ENCODE results near the gene GSK3B.

The GSK3B gene

GRCh38 chr3:120129718-120130513 lies 35.7 kb upstream of the GSK3B start:
- TF ChIP-seq CTCF (IDR thresholded peaks at IDR 0.05; ENCODE audit: extremely low read depth, missing control alignments) = no peak
- no peak for DNase-seq (ENCODE audit: low spot score)

DNA sequence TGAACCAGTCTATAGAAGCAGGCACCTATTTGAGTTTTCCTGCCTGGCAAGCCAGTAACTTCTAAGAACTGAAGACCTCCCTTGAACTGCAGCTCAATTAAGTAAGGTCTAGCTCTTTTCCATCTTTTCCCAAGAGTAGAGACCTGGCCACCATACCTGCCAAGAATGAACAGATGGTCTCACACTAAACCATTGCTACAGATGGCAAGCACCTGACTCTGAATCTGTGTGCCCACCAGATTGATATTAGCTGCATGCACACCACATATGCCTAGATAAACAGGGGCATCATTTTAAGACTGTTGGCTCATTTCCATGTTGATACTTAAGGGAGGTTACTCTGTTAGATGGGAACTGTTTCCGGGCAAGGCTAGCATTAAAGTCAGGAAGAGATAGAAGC lies 34.8 kb upstream of the GSK3B start:
- DNase-seq (ENCODE audit: low spot score) = no peak
- TF ChIP-seq CTCF (IDR thresholded peaks at IDR 0.05; ENCODE audit: extremely low read depth, missing control alignments) = no peak

DNA sequence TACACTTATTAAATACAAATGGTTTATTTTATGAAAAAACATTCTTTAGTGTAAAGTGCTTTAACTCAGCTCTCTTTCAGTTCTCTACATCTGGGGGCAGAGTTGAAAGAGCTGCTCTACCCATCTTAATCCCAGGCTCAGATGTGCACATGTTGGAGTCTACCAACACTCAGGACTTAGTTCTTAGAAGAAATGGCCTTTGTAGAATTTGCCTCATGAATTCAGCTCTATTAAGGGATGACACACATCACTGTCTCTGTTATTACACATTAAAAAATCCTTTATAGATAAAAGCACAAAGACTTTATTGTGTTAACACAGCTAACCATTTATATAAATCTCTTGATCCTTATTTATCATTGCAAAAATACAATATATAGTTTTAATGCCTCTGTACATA lies 31.7 kb upstream of the GSK3B start:
- DNase-seq (ENCODE audit: low spot score) = no peak
- TF ChIP-seq CTCF (IDR thresholded peaks at IDR 0.05; ENCODE audit: extremely low read depth, missing control alignments) = no peak

GRCh38 chr3:120119846-120120510 lies 25.7 kb upstream of the GSK3B start:
- DNase-seq (ENCODE audit: low spot score) = no peak

DNA sequence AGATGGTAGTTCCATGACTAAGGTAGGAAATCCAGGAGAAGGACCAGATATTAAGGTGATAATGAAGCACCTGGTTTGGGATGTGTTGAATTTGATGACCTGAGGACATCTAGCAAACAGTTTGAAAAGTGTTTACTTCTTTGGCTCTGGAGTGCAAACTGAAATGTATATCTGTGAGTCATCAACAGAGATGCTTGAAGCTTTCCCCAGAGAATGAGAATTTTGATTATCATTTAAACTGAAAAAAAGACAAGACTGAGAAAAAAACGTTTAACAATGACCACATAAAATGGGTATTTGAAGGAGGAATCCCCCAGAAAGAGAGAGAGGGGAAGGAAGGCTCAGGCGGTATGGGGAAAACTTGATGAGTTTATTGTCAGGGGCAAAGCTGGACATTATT lies 20.7 kb upstream of the GSK3B start:
- DNase-seq (ENCODE audit: low spot score) = no peak
- no peak for TF ChIP-seq CTCF (IDR thresholded peaks at IDR 0.05; ENCODE audit: extremely low read depth, missing control alignments)

More at GRCh38 chr3:120119846-120120510, 25.7 kb upstream of the GSK3B start:
- TF ChIP-seq CTCF (IDR thresholded peaks at IDR 0.05; ENCODE audit: extremely low read depth, missing control alignments) = no peak

GRCh38 chr3:120114376-120114775 lies 20.1 kb upstream of the GSK3B start:
- no peak for TF ChIP-seq CTCF (IDR thresholded peaks at IDR 0.05; ENCODE audit: extremely low read depth, missing control alignments)
- no peak for DNase-seq (ENCODE audit: low spot score)

All from GM20000 (cell line).